Stimulated activated CD8-positive, alpha-beta memory T cell treated with anti-CD3 and anti-CD28 coated beads, Interleukin-4, amount 100 ng/mL, for 1 hour (primary cell): ENCODE results near the gene HSPB8.
"Not testable (repeated sequence)": the region's sequence is repeated elsewhere in the genome, so short reads cannot be mapped to it uniquely, and the experiment has no call there.

Experiments
- DNase-seq, 2 donors: peaks; one replicate each; pipeline ENCODE4 v3.0.0-alpha.2; 2020; ENCODE audit warnings: low read depth in 2 of 2, low spot score in 1 of 2

Gene HSPB8

DNA sequence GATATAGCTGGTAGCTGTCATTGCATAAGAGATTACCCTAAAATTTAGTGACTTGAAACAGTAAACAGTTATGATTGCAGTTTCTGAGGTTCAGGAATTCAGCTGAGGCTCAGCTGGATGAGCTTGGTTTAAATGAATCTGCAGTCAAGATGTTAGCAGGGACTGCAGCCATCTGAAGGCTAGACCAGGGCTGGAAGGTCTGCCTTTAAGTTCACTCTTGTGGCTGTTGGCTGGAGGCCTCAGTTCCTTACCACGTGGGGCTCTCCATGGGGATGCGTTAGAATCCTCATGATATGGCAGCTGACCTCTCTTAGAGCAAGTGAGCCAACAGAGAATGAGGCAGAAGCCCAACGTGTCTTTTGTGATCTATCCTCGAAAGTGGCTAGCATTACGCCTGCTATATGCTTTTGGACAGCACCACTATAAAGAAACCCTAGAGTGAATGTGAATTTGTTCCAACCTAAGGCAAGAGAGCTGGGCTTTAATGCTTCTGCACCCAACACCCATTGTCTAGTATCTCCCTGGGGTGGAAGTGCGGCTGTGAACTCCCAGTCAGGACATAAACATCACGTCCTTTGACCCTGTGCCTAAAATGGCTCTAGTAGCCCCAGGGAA lies 26.0 kb downstream of the HSPB8 start:
- DNase-seq = no peak

DNA sequence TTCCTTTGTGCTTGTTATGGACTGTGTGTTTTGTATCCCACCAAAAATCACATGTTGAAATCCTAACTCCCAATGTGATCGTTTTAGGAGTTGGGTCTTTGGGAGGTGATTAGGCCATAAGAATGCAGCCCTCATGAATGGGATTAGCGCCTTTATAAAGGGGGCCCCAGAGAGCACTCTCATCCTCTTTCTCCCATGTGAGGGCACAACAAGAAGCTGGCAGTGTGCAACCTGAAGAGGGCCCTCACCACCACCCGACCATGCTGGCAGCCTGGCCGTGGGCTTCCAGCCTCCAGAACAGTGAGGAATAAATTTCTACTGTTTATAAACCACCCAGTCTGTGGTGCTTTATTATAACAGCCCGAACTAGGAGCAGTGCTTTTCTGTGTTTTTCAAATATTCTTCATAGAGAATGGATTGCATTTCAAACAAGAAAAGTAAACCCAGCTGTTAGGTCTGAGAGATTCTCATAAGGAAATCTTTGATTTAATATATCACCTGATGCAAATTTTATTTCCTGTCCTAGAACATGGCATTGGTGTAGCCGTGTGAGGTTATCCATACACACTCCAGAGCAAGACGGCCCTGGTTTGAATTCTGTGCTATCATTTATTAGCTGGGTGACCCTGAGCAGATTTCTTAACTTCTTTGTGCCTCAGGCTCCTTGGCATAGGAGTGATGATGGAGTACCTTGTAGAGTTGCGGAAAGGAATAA lies 27.8 kb downstream of the HSPB8 start:
- DNase-seq = no peak

DNA sequence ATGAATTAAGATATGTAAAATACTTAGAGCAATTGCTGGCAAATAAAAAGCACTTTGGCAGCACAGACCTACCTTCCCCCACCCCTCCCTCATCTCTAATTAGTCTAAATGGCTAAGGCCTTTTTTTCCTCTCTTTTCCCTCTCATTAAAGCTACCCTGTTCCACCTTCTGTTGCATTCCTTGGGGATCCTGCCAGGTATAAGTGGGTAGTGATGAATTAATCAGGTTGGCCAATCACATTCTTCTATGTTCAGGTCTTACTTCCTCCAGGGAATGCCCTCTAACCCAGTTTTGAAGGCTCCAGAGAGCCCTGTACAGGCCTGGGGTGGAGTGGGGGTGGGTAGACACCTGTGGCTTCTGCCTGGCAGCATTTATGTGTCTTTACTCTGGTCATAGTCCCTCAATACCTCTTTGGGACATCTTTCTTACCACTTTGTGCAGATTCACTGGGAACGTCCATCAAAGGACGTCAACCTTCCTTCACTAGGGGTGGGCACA lies 28.4 kb downstream of the HSPB8 start:
- no peak for DNase-seq

DNA sequence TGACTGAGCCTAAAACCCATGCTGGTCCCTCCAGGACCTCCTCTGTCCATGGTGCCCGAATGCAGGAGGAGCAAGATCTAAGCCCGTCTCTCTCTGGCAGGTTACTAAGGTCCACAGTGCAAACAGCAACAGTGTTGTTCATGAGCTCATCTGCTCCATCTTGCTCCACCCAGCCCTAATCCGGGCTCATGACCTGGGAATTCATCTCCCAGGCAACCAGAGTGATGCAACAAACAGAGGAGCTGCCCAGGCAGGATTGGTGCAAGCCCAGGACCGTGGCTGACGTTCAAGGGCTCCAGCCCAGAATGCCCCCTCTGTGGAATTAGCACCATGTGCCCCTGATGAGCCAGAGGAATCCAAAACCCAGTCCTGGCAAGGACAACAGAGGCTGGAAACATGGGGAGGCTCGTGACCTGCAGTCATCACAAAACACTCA lies 29.9 kb downstream of the HSPB8 start:
- DNase-seq = no peak

- no peak for DNase-seq
Measured at GRCh38 chr12:119211884-119212283, 33.2 kb downstream of the HSPB8 start.

DNA sequence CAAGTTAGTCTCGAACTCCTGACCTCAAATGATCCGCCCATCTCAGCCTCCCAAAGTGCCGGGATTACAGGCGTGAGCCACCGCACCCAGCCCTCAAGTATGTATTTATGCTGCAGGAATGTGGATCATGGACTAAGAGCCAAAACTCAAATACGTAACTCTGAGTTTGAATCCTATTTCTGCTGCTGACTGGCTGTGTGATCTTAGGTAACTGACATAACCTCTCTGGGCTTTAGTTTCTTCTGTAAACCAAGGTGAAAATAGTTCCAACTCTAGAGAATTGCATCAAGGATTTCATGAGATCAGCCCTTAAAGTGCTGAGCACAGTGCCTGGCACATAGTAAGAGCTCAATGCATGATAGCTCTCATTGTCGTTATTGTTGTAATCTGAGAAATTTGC lies 37.4 kb downstream of the HSPB8 start:
- DNase-seq = no peak

DNA sequence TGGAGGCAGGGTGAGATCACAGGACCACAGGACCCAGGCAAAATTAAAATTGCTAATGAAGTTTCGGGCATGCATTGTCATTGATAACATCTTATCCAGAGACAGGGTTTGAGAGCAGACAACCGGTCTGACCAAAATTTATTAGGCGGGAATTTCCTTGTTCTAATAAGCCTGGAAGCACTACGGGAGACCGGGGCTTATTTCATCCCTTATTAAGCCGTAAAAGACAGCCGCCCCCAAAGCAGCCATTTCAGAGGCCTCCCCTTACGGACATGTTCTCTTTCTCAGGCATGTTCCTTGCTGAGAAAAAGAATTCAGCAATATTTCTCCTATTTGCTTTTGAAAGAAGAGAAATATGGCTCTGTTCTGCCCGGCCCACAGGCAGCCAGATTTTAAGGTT lies 40.1 kb downstream of the HSPB8 start:
- not testable (repeated sequence) for DNase-seq

DNA sequence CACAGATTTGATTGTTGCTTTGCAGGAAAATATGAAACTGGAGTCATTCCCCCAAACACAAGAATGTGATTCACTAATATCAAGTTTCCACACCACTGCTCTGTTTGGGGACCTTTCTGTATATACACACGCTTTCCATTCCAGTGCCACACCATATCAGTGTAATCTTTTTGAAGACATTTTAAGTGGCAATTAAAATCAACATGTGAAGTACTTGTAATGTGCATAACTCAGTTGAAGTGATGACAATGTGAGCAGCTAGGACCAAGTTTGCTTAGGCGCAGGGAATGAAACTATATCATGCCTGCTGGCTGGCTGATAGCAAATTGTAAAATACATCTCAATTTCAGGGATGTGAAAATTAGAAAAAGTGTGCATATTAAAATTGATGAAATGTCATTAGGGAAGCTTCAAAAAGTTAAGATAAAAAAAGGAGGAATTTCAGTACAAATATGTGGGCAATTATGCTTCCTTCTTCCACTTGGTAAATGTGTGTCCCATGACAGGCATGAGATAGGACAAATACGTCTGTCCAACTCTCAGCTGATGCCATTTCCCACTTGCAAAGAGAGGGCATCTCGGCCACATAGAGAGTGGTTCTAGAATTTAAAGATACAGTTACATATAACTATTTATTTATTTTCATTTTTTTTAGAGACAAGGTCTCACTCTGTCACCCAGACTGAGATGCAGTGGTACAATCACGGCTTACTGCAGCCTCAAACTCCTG lies 43.7 kb downstream of the HSPB8 start:
- DNase-seq = no peak

DNA sequence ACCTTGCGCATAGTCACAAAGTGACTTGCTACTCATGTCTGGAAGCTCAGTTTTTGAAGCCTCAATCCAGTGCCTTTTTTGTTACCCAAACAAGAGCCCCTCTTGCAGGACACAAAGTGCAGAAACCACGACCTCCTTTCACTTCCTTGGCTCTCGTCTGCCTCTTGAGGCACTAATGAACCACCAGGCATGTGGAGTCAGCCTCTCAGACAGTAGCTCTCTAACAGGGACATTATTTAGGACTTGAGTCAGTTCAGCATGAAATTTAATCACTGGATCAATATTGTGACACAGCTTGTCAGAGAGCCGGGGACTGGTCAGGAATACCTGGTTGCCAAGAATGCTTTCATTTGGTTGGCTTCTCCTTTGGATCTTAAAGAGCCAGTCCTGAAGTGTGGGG lies 46.7 kb downstream of the HSPB8 start:
- DNase-seq = no peak

- DNase-seq = no peak
Measured at GRCh38 chr12:119227292-119227691, 48.6 kb downstream of the HSPB8 start.

GRCh38 chr12:119229205-119229604 lies 50.5 kb downstream of the HSPB8 start:
- no peak for DNase-seq

DNA sequence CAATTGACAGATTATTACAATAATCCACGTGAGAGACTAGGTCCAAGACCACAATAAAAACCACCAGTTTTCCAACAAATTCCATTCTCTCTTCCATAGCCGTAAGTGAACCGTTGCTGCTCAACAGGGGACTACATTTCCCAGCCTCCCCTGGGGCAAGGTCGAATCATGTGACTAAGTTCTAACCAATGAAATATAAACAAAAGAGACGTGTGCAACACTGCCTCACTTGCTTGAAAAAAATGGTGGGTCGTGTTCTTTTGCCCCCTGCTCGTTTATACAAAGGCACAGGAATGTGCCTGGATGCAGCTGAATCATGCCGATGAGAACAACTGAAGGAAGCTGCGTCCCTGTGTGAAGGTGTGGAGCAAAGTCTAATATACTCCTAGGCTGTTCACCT lies 51.1 kb downstream of the HSPB8 start:
- DNase-seq = no peak

DNA sequence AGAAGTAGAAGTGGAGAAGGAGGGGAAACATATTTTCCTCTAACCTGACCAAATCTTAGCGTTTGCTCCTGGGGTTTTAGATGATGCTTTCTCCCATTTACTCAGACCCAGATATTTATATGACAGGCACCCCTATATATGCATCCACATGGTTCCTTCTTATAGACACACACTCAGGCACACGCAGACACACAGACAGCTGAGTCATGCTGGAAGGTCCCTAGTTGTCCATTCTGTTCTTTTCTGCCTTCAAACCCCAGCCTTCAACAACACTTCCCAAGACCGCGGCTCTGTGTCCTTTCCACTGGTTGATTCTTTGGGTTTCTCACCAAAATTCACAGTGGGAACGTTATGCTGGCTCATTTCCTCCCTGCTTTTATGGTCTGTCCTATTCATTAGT lies 52.1 kb downstream of the HSPB8 start:
- DNase-seq = no peak

GRCh38 chr12:119231774-119232173 lies 53.0 kb downstream of the HSPB8 start:
- no peak for DNase-seq

GRCh38 chr12:119235197-119235751 lies 56.5 kb downstream of the HSPB8 start:
- DNase-seq = no peak

- no peak for DNase-seq
Measured at GRCh38 chr12:119236372-119236771, 57.6 kb downstream of the HSPB8 start.

- no peak for DNase-seq
Measured at GRCh38 chr12:119239040-119239439, 60.3 kb downstream of the HSPB8 start.

DNA sequence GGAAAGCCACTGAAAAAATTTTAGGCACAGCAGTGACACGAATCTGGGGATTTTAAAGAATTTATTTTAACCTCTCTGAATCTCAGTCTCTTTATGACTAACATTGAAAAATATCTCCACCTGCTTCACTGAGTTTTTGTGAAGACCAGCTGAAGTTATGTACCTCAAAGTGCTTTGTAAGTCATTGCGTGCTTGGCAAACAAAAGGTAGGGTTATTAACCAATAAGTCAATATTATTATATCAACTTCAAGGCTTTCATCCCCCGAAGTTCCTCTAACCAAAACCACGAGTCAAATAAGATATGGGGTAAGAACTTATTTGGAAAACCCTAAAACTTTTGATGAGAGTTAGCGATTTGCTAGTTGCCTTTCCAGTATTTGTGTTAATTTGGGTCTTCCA lies 62.3 kb downstream of the HSPB8 start:
- DNase-seq = no peak

DNA sequence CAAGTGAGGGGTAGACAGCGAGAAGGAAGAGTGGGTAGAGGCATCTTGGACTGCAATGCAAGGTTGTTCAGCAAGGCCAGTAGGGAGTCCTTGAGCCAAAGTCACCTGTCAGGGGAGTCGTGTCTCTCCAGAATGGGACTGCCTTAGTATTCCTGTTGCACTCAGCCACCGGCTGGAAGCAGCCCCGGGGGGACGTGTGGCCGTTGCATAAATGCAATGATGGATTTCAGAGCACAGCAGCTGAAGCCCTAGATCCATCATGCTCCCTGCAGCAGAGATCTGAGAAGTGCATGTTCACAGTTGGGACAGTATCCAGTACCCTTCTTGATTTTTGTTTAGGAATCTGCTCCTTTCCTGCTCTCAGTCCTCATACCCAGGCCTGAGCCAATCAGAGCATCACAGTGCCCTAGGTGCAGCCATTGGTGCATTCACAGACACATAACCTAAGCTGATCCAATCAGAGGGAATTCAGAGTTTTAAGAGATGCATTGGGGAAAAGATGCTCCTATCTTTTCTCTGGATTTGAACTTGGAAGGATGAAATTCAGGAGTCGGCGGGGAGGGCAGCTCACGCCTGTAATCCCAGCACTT lies 62.9 kb downstream of the HSPB8 start:
- no peak for DNase-seq
